CD4-positive, alpha-beta T cell treated with Interleukin-1 beta for 1 hour (primary cell): ENCODE measurements around the gene PRSS8.
A peak's percentile ranks its signal among the peaks of the same experiment; 100 is the strongest.
"Not testable (repeated sequence)": the region's sequence is repeated elsewhere in the genome, so short reads cannot be mapped to it uniquely, and the experiment has no call there.

Experiments
- DNase-seq, 2 donors: peaks; one replicate each; pipeline ENCODE4 v3.0.0-alpha.2; 2020 to 2022

Gene PRSS8

GRCh38 chr16:31127182-31127581 is 8.3 kb downstream of the PRSS8 start:
- no peak for DNase-seq

GRCh38 chr16:31125844-31126243 is 9.7 kb downstream of the PRSS8 start:
- no peak for DNase-seq

GRCh38 chr16:31120129-31120528 is 15.4 kb downstream of the PRSS8 start:
- no peak for DNase-seq

GRCh38 chr16:31118223-31119155 is 17.0 kb downstream of the PRSS8 start:
- DNase-seq, result peak in 1 of 2 donors; percentile 45

- DNase-seq, result peak; percentile 97 to 98
These were observed 17.9 kb downstream of the PRSS8 start, which contains the start of gene KAT8 for GRCh38 chr16:31117384-31118222. KAT8 (plus strand) TSS chr16:31117664; CDS start chr16:31117682, 18 bp downstream.

GRCh38 chr16:31114468-31114867 is 21.1 kb downstream of the PRSS8 start:
- DNase-seq, result no peak

GRCh38 chr16:31113121-31114120 is 22.1 kb downstream of the PRSS8 start:
- DNase-seq, result peak in 1 of 2 donors; percentile 46

- DNase-seq, result no peak
These were observed 22.8 kb downstream of the PRSS8 start for GRCh38 chr16:31112711-31113110.

GRCh38 chr16:31111881-31112466 is 23.6 kb downstream of the PRSS8 start:
- DNase-seq, result no peak

GRCh38 chr16:31110106-31111034 is 25.2 kb downstream of the PRSS8 start:
- no peak for DNase-seq

GRCh38 chr16:31109622-31110021 is 25.9 kb downstream of the PRSS8 start:
- DNase-seq, result no peak

- no peak for DNase-seq
These were observed 26.6 kb downstream of the PRSS8 start for GRCh38 chr16:31108794-31109558.

GRCh38 chr16:31108035-31108793 is 27.3 kb downstream of the PRSS8 start, which contains the start of gene BCKDK:
BCKDK (plus strand) TSS chr16:31108386; CDS start chr16:31109224, 838 bp downstream.
- DNase-seq, result peak; percentile 63 to 64

- DNase-seq, result no peak
These were observed 28.1 kb downstream of the PRSS8 start for GRCh38 chr16:31107465-31107867.

GRCh38 chr16:31106509-31107464 is 28.7 kb downstream of the PRSS8 start:
- no peak for DNase-seq

- peak; percentile 84 to 85 for DNase-seq
These were observed 29.8 kb downstream of the PRSS8 start for GRCh38 chr16:31105677-31106213.

- not testable (repeated sequence) for DNase-seq
These were observed 34.5 kb downstream of the PRSS8 start for GRCh38 chr16:31100876-31101641.
